SH-SY5Y (cell line): Measurements from ENCODE around the gene ZNF800.

Experiments
- GATA2 ChIP-seq: IDR thresholded peaks from 2 replicates; pipeline ENCODE4 v1.6.1; 2011; ENCODE audit warnings: mild to moderate bottlenecking, low read depth, low read length
- GATA3 ChIP-seq: IDR thresholded peaks from 2 replicates; pipeline ENCODE4 v1.6.1; 2011; ENCODE audit warnings: low read depth, mild to moderate bottlenecking, low read length, moderate library complexity

DNA sequence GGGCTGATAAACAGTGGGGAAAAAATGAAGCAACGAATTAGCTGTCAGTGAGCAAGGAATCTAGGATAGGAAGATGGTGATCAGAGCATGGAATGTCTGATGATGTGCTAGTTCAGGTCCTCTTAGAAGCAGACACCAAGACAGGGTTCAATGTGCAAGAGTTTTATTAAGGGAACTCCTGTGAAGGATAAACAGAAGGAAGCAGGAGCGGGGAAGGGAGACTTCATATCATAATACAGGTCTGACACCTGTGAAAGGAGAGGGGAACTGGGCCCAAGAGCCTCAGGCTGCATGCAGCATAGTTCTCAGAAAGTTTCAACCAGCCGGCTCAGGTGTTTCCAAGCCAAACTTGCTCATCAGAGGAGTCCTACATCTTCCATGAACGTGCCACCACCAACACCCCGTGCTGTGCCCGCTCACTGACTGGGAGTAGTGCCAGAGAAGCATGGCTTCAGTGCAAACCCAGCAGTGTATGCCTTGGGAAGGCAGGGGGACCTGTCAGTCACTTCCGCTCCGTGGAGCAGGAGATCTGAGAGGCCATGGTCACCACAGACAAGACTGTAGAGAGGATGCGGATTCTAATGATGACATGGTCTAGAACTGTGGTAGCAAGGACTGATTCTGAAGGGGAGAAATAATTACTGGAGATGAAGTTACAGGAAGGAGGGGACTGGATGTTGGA is 45.8 kb downstream of the ZNF800 start:
- TF ChIP-seq GATA3 (no peak), GATA2 (no peak)
